ENCODE measurements around the gene MN1. TPM values are rescaled to one million over a fixed set of nuclear protein-coding genes. Genes with fewer than 3 reads are reported as not detected.

Gene MN1
- total RNA-seq, 1 donor from 2014 or later, result 19.0 TPM

DNA sequence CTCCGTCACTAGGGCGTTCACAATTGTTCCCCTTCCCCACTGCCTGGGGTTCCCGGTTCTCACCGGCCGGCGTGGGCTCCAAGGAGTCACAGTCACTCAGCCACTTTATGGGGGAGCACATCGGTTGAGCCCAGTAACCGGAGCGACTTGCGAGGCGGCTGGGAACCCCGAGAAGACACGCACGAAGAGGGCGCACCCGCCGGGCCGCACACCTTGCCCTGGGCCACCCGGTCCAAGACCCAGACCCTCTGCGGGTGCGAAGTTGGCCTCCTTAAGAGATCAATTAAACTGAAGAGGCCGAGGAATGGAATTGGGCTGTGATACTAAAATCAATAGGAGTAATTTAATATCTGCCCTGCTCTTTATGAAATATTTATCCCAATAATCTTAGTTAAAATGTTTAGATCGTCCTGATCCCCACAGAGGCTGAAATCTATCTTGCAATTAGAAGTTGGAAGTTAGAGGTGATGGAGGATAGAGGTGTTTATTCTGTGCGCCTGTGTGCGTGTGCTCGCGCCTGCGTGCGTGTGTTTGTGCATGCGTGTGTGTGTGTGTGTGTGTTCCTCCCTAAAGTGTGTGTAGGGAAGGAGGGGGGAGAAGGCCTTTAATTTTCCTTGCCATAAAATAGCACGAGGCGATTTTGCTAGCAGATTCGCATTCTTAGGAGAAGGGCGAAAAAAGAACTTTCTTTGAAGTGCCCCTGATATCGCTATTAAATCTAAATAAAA is 954 bp upstream of the MN1 start:
- Mint-ChIP-seq H3K9me3 (no peaks in the 10 kb centered on the region), H3K4me3 (peak overlapping the region; percentile 89), H3K4me1 (peaks cover 38% of the 10 kb centered on the region), H3K27me3 (ENCODE audit: low read depth) (peaks cover 21% of the 10 kb centered on the region), H3K27ac (ENCODE audit: unreplicated experiment) (peak overlapping the region; percentile 92), H3K36me3 (ENCODE audit: low read depth) (peaks cover 2% of the 10 kb centered on the region)
- TF ChIP-seq, protein P1, sequence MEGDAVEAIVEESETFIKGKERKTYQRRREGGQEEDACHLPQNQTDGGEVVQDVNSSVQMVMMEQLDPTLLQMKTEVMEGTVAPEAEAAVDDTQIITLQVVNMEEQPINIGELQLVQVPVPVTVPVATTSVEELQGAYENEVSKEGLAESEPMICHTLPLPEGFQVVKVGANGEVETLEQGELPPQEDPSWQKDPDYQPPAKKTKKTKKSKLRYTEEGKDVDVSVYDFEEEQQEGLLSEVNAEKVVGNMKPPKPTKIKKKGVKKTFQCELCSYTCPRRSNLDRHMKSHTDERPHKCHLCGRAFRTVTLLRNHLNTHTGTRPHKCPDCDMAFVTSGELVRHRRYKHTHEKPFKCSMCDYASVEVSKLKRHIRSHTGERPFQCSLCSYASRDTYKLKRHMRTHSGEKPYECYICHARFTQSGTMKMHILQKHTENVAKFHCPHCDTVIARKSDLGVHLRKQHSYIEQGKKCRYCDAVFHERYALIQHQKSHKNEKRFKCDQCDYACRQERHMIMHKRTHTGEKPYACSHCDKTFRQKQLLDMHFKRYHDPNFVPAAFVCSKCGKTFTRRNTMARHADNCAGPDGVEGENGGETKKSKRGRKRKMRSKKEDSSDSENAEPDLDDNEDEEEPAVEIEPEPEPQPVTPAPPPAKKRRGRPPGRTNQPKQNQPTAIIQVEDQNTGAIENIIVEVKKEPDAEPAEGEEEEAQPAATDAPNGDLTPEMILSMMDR (conservative IDR thresholded peaks at IDR 0.05), result no peak
- DNase-seq (ENCODE audit: low read depth, low spot score), result no peak

DNA sequence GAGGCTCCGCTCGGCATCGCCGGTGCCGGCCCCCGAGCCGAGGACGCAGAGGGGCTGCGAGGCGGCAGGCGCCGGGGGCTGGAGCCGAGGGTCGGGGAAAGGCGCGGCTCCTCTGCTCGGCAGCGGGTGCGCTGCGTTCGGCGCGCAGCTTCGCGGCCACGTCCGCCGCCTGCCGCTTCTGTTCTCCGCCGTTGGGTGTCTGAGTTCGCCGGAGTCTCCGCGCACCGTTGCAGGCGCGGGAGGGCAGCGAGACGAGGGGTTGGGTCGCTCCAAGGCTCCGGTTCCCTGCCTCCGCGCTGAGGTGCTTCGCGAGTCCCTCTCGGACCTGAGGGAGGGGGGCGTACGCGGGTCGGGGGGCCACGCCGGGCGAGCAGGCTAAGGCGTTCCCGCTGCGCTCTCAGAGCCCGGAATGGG is 347 bp downstream of the MN1 start:
- peak overlapping the region; percentile 89 for H3K4me3 Mint-ChIP-seq
- TF ChIP-seq, protein P1 (conservative IDR thresholded peaks at IDR 0.05), result no peak
- H3K27me3 Mint-ChIP-seq (ENCODE audit: low read depth), result peaks cover 28% of the 10 kb centered on the region
- H3K36me3 Mint-ChIP-seq (ENCODE audit: low read depth), result peaks cover 2% of the 10 kb centered on the region
- H3K27ac Mint-ChIP-seq (ENCODE audit: unreplicated experiment), result no peak overlapping the region
- H3K9me3 Mint-ChIP-seq, result no peaks in the 10 kb centered on the region
- peak; percentile 51 for DNase-seq (ENCODE audit: low read depth, low spot score)
- H3K4me1 Mint-ChIP-seq, result peaks cover 44% of the 10 kb centered on the region

DNA sequence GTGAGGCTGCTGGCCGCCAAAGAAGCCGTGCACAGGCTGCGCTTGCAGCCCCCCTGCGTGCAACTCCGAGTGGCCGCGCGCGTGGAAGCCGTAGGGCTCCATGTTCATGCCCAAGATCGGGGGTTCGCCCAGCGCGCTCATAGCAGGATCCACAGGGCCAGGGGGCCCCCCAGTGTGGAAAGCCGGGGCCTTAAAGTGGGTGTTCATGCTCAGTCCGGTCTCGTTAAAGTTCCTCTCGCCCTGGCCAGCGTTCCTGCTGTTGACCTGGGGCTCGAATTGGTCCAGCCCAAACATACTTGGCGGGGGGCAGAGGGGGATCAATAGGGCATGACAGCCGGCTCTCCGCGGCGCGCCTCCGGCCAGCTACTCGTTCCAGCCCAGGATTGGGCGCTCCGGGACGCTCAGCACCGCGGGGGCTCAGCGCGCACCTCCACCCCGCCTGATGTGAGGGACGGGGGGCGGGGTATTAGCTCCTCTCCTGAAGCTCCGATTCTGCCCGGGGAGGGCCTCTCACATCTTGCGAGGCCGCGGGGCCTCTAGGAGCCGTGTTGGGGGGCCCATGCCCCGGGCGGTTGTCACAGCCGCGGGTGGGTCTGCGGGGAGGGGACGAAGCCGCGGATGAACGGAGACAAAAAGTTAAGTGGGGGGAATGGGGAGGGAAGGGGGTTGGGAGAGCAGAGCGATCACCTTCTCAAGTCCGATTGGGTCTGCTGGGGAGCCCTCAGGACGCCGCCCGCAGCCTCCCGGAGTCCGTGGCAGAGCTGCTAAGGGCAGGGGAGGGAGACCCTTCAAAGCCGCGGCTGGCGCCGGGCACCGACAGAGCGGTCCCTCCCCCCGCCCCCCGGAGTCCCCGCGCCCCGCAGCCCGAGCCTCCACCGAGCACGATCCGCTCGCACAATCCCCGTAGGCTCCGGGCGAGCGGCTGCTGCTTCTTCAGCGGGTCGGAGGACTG is 1.0 kb downstream of the MN1 start:
- TF ChIP-seq, protein P1 (conservative IDR thresholded peaks at IDR 0.05), result no peak
- Mint-ChIP-seq H3K4me3 (peak overlapping the region; percentile 89), H3K27me3 (ENCODE audit: low read depth) (peaks cover 35% of the 10 kb centered on the region), H3K27ac (ENCODE audit: unreplicated experiment) (no peak overlapping the region), H3K36me3 (ENCODE audit: low read depth) (peaks cover 5% of the 10 kb centered on the region), H3K4me1 (peaks cover 50% of the 10 kb centered on the region), H3K9me3 (no peaks in the 10 kb centered on the region)
- DNase-seq (ENCODE audit: low read depth, low spot score), result peak; percentile 20

DNA sequence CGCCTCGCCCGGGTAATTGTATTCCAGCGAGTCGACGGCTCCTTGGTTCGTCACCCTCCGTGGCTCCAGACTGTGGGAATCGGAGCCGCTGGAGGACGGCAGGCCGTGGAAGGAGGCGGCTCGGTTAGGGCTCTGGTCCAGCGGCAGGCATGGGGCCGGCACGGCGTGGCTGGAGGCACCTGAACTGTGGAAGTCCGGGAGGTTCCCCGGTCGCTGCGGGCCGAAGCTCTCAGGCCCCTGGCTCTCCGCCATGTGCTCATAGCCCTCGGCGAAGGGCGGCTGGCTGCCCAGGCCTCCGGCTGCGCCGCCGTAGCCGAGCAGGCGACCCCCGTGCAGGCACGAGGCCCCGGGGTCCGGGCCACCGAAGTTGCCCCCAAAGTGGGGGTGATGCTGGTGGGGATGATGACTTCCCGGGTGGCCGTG is 1.7 kb downstream of the MN1 start:
- H3K9me3 Mint-ChIP-seq, result no peaks in the 10 kb centered on the region
- TF ChIP-seq, protein P1 (conservative IDR thresholded peaks at IDR 0.05), result no peak
- H3K4me3 Mint-ChIP-seq, result peak overlapping the region; percentile 82
- peaks cover 5% of the 10 kb centered on the region for H3K36me3 Mint-ChIP-seq (ENCODE audit: low read depth)
- peaks cover 41% of the 10 kb centered on the region for H3K27me3 Mint-ChIP-seq (ENCODE audit: low read depth)
- no peak overlapping the region for H3K27ac Mint-ChIP-seq (ENCODE audit: unreplicated experiment)
- DNase-seq (ENCODE audit: low read depth, low spot score), result peak; percentile 38
- peaks cover 52% of the 10 kb centered on the region for H3K4me1 Mint-ChIP-seq

DNA sequence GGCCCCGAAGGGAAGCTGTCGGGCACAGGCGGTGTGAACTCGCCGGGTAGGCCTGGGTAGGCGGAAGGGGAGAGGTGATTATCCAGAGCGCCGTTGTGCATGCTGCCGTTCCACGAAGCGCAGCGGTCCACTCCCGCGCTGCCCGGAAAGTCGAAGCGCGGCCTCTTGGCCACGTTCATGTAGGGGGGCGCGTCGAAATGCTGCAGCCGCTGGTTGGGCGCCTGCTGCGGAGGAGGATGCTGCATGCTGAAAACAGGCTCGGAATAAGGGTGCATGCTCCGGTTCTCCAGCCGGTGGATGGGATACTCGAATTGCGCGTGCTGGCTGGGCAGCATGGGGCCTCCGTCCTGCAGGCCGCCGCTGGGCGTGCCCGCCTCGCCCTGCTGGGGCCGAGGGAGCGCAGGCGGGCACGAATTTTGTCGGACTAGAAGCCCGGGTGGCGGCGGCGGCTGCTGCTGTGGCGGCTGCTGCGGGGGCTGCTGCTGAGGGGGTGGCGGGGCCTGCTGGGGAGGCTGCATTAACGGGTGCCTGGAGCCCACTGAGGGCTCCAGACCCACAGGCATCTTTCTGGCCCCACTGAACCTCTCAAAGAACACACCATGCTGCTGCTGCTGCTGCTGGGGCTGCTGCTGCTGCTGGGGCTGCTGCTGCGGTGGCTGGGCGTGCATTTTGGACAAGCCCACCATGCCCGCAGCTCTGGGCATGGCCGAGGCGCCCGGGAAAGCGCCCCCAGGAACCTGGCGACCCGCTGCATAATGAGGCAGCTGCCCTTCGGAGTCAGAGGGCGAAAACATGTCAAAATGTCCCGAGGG is 2.3 kb downstream of the MN1 start:
- Mint-ChIP-seq H3K4me3 (peak overlapping the region; percentile 87), H3K4me1 (peaks cover 53% of the 10 kb centered on the region), H3K9me3 (no peaks in the 10 kb centered on the region), H3K27me3 (ENCODE audit: low read depth) (peaks cover 40% of the 10 kb centered on the region), H3K27ac (ENCODE audit: unreplicated experiment) (no peak overlapping the region), H3K36me3 (ENCODE audit: low read depth) (peaks cover 5% of the 10 kb centered on the region)
- TF ChIP-seq, protein P1 (conservative IDR thresholded peaks at IDR 0.05), result no peak
- peak; percentile 31 for DNase-seq (ENCODE audit: low read depth, low spot score)
